CD4-positive, alpha-beta T cell treated with Interferon alpha-2 for 1 hour (primary cell): ENCODE data around the gene ALKBH6.
"Not testable (repeated sequence)": the region's sequence is repeated elsewhere in the genome, so short reads cannot be mapped to it uniquely, and the experiment has no call there.

Experiments used
- DNase-seq, 2 donors: peaks; one replicate each; pipeline ENCODE4 v3.0.0-alpha.2; 2020 to 2022

Gene ALKBH6

GRCh38 chr19:35992907-35993765 lies 20.9 kb downstream of the ALKBH6 start:
- DNase-seq, result no peak

GRCh38 chr19:35991731-35992450 lies 22.1 kb downstream of the ALKBH6 start:
- DNase-seq, result no peak

- DNase-seq, result no peak
These were observed 23.0 kb downstream of the ALKBH6 start for GRCh38 chr19:35990771-35991730.

GRCh38 chr19:35990156-35990555 lies 23.9 kb downstream of the ALKBH6 start:
- no peak for DNase-seq

- no peak for DNase-seq
These were observed 25.2 kb downstream of the ALKBH6 start for GRCh38 chr19:35988824-35989223.

GRCh38 chr19:35987571-35987896 lies 26.5 kb downstream of the ALKBH6 start:
- DNase-seq, result no peak

GRCh38 chr19:35986664-35987570 lies 27.1 kb downstream of the ALKBH6 start:
- DNase-seq, result peak in 1 of 2 donors; percentile 20

GRCh38 chr19:35986111-35986510 lies 27.9 kb downstream of the ALKBH6 start:
- no peak for DNase-seq

GRCh38 chr19:35983177-35983576 lies 30.8 kb downstream of the ALKBH6 start:
- DNase-seq, result no peak

GRCh38 chr19:35980997-35981396 lies 33.0 kb downstream of the ALKBH6 start:
- DNase-seq, result not testable (repeated sequence)

GRCh38 chr19:35978832-35979365 lies 35.1 kb downstream of the ALKBH6 start:
- no peak for DNase-seq

- no peak for DNase-seq
These were observed 35.7 kb downstream of the ALKBH6 start for GRCh38 chr19:35978271-35978670.

- DNase-seq, result peak in 1 of 2 donors; percentile 21
These were observed 36.4 kb downstream of the ALKBH6 start for GRCh38 chr19:35977446-35978222.

- DNase-seq, result no peak
These were observed 38.3 kb downstream of the ALKBH6 start for GRCh38 chr19:35975608-35976214.

- DNase-seq, result no peak
These were observed 40.5 kb downstream of the ALKBH6 start for GRCh38 chr19:35973487-35973886.

GRCh38 chr19:35966771-35967170 lies 47.2 kb downstream of the ALKBH6 start:
- no peak for DNase-seq

- peak in 1 of 2 donors; percentile 40 for DNase-seq
These were observed 50.5 kb downstream of the ALKBH6 start for GRCh38 chr19:35963514-35963913.

- DNase-seq, result no peak
These were observed 53.5 kb downstream of the ALKBH6 start for GRCh38 chr19:35960432-35960972.

GRCh38 chr19:35959968-35960320 lies 54.1 kb downstream of the ALKBH6 start:
- DNase-seq, result no peak
